Uterus (tissue), 4 donors: ENCODE measurements around the gene KDM8. TPM values are rescaled to one million over a fixed set of nuclear protein-coding genes. Genes with fewer than 3 reads are reported as not detected.

Experiments
- DNase-seq, 2 donors: peaks; one replicate each; pipeline ENCODE4 v3.0.0-alpha.2; 2019 to 2020
- H3K27ac ChIP-seq, 2 donors: fragments of 200-600 bp; sonication (generic); 1 replicate in 1 of 2; 2 replicates in 1 of 2; pipeline ENCODE4 v1.5.1; 2016 to 2018
- H3K27me3 ChIP-seq, 2 donors: fragments of 200-600 bp; sonication (generic); one replicate each; pipeline ENCODE4 v1.5.1; 2018 to 2019; ENCODE audit warnings: control low read depth in 1 of 2
- H3K36me3 ChIP-seq, 2 donors: fragments of 200-600 bp; sonication (generic); one replicate each; pipeline ENCODE4 v1.5.1; 2019; ENCODE audit warnings: control low read depth in 1 of 2
- H3K4me1 ChIP-seq, 2 donors: fragments of 200-600 bp; sonication (generic); one replicate each; pipeline ENCODE4 v1.5.1; 2018 to 2019; ENCODE audit warnings: control low read depth in 1 of 2
- H3K4me3 ChIP-seq, 2 donors: fragments of 200-600 bp; sonication (generic); 1 replicate in 1 of 2; 2 replicates in 1 of 2; pipeline ENCODE4 v1.5.1; 2018 to 2019; ENCODE audit warnings: mild to moderate bottlenecking in 1 of 2
- H3K9me3 ChIP-seq, 2 donors: fragments of 200-600 bp; sonication (generic); one replicate each; pipeline ENCODE4 v1.5.1; 2019; ENCODE audit warnings: control low read depth in 1 of 2
- CTCF ChIP-seq, 4 experiments: fragments of 200-600 bp in 2 of 4; fragments of 450-650 bp in 2 of 4; sonication (generic) in 2 of 4; IDR thresholded peaks; one replicate each; pipeline ENCODE4 v1.5.1; 2016 to 2019; ENCODE audit warnings: antibody characterized with exemption in 4 of 4, mild to moderate bottlenecking in 2 of 4, moderate library complexity in 1 of 4
- POLR2A ChIP-seq, 2 donors: fragments of 450-650 bp; IDR thresholded peaks; one replicate each; pipeline ENCODE4 v1.6.1; 2016; ENCODE audit warnings: antibody characterized with exemption in 2 of 2, mild to moderate bottlenecking in 1 of 2, moderate library complexity in 1 of 2
- intact Hi-C: fragments of 100-400 bp; cut with DNase I; formaldehyde crosslinking; loops from one replicate; pipeline ENCODE4 v1.15.1; 2023; ENCODE audit warnings: low total_unique reads
- total RNA-seq, 4 donors: library from RNA; depleted of rRNA in 3 of 4; stranded (reverse); fragments of >200 nt in 3 of 4; gene quantifications; one replicate each; pipeline versions ENCODE4 v1.1.0 to v1.2.4, GENCODE V29; 2014 to 2023
- donor health status: DM: yes; HTN: yes; CAD: no.

KDM8 gene
- total RNA-seq, 4 donors from 2014 or later, result 4.1 to 31.0 (median 11.5) TPM; not detected in 1

GRCh38 chr16:27237219-27238015, 34.1 kb downstream of the KDM8 start:
- H3K4me1 ChIP-seq, result peaks cover 0 to 2% of the 10 kb centered on the region in 2 donors
- no peak for TF ChIP-seq CTCF (IDR thresholded peaks at IDR 0.05)
- TF ChIP-seq POLR2A (IDR thresholded peaks at IDR 0.05), result no peak
- H3K27ac ChIP-seq, result peak overlapping the region; percentile 81 to 86
- H3K4me3 ChIP-seq, result no peak overlapping the region
- no peaks in the 10 kb centered on the region for H3K27me3 ChIP-seq
- no peaks in the 10 kb centered on the region for H3K9me3 ChIP-seq
- H3K36me3 ChIP-seq, result no peaks in the 10 kb centered on the region
- intact Hi-C loops, result loop anchor here (10.0 kb wide), 1 partner anchor 127 kb away; no protein-coding TSS in a partner anchor
- peak; percentile 13 to 19 for DNase-seq

DNA sequence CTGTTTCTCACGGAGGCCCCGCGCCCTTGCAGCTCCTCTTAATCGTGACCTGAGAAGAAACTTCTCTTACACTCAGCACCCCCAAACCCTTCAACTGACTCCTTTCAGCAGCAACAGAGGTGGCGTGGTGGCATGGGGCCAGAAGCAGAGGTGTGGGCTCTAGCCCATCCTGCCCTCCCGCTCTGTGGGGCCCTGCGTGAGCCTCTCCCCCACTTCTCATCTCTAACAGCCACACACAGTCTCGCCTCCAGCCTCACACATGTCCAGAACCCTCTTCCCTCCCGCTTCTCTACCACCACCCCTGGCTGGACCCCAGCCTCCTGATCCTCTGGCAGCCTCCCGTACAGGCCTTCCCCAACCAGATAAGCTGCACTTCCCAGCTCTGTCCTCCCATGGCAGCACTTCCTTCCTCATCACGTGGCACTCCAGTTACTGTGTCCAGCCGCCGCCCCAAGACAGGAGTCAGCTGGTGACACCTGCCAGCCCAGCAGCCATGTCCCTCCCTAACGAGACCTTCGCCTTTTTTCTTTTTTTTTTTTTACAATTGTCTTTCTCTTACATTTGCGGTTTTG, 34.8 kb downstream of the KDM8 start:
- H3K36me3 ChIP-seq, result no peaks in the 10 kb centered on the region
- no peaks in the 10 kb centered on the region for H3K27me3 ChIP-seq
- H3K4me1 ChIP-seq, result peaks cover 0 to 8% of the 10 kb centered on the region in 2 donors
- peak overlapping the region; percentile 81 to 86 for H3K27ac ChIP-seq
- intact Hi-C loops, result loop anchor here (10.0 kb wide), 1 partner anchor 127 kb away; no protein-coding TSS in a partner anchor
- DNase-seq, result peak in 1 of 2 donors; percentile 26
- no peak for TF ChIP-seq POLR2A (IDR thresholded peaks at IDR 0.05)
- no peak for TF ChIP-seq CTCF (IDR thresholded peaks at IDR 0.05)
- no peak overlapping the region for H3K4me3 ChIP-seq
- H3K9me3 ChIP-seq, result no peaks in the 10 kb centered on the region

DNA sequence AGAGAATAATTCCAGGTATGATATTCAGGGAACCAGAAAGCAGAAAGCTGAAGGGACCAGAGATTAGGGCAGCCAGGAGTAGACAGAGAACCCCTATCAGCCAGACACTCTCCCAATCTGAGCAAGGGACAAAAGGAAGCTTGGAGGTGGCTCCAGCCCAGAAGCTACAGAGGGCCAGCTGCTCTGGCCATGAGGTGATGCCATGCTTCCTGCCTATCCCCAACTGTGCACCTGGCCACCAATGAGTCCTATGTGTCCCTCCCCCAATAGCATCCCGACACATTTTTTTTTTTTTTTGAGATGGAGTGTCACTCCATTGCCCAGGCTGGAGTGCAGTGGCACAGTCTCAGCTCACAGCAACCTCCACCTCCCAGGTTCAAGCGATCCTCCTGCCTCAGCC, 35.3 kb downstream of the KDM8 start:
- DNase-seq, result no peak

DNA sequence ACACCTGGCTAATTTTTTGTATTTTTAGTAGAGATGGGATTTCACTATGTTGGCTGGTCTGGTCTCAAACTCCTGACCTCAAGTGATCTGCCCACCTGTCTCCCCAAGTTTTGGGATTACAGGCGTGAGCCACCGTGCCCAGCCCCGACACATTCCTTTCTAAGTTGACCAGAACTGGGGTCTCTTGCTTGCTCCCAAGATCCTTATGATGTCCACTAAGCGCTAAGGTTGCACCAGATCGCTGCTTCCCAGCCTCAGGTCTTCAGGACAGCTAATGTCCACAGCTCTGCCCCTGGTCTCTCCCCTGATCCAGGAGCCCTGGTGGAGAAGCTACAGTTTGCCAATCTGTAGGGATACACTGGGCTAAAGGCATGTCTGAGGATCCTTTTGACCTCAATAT, 35.7 kb downstream of the KDM8 start:
- no peaks in the 10 kb centered on the region for H3K36me3 ChIP-seq
- no peaks in the 10 kb centered on the region for H3K27me3 ChIP-seq
- intact Hi-C loops, result loop anchor here (10.0 kb wide), 1 partner anchor 126 kb away; no protein-coding TSS in a partner anchor
- H3K27ac ChIP-seq, result peak overlapping the region in 1 of 2 donors; percentile 81
- TF ChIP-seq CTCF (IDR thresholded peaks at IDR 0.05) (no peak), POLR2A (IDR thresholded peaks at IDR 0.05) (no peak)
- H3K4me1 ChIP-seq, result peaks cover 0 to 17% of the 10 kb centered on the region in 2 donors
- H3K4me3 ChIP-seq, result no peak overlapping the region
- no peak for DNase-seq
- no peaks in the 10 kb centered on the region for H3K9me3 ChIP-seq

More for the DNA sequence above, 35.3 kb downstream of the KDM8 start:
- intact Hi-C loops, result loop anchor here (10.0 kb wide), 1 partner anchor 126 kb away; no protein-coding TSS in a partner anchor
- Histone ChIP-seq H3K27me3 (no peaks in the 10 kb centered on the region), H3K9me3 (no peaks in the 10 kb centered on the region), H3K4me1 (peaks cover 0 to 13% of the 10 kb centered on the region in 2 donors), H3K36me3 (no peaks in the 10 kb centered on the region), H3K4me3 (no peak overlapping the region), H3K27ac (peak overlapping the region; percentile 81 to 86)
- TF ChIP-seq POLR2A (IDR thresholded peaks at IDR 0.05) (no peak), CTCF (IDR thresholded peaks at IDR 0.05) (no peak)
